Panc1 (cell line): Measurements from ENCODE around the gene CYP39A1.

Experiments used
- CTCF ChIP-seq: fragments of 450-650 bp; IDR thresholded peaks from 2 replicates; pipeline ENCODE4 v1.5.1; 2017; ENCODE audit warnings: mild to moderate bottlenecking
- POLR2AphosphoS5 ChIP-seq: IDR thresholded peaks from 2 replicates; pipeline ENCODE4 v1.6.1; 2012; ENCODE audit warnings: mild to moderate bottlenecking, low read depth, low read length, moderate library complexity
- REST ChIP-seq, 2 experiments: IDR thresholded peaks; 2 replicates each; pipeline ENCODE4 v1.6.1; 2011 to 2012; ENCODE audit warnings: low read depth in 2 of 2, control low read depth in 1 of 2, low read length in 1 of 2, mild to moderate bottlenecking in 1 of 2, moderate library complexity in 1 of 2; ENCODE audit not compliant: insufficient read depth in 1 of 2
- SIN3A ChIP-seq: IDR thresholded peaks from 2 replicates; pipeline ENCODE4 v1.6.1; 2012; ENCODE audit warnings: low read depth, mild to moderate bottlenecking, low read length, moderate library complexity, borderline replicate concordance; ENCODE audit not compliant: insufficient read depth
- TCF7L2 ChIP-seq: IDR thresholded peaks from 2 replicates; pipeline ENCODE4 v1.6.1; 2011; ENCODE audit warnings: mild to moderate bottlenecking, low read depth, low read length, inconsistent platforms

GRCh38 chr6:46581459-46582177 is 71.0 kb downstream of the CYP39A1 start:
- TF ChIP-seq CTCF: no peak
- TF ChIP-seq SIN3A: no peak
- TF ChIP-seq POLR2AphosphoS5: no peak
- TF ChIP-seq TCF7L2: no peak
- TF ChIP-seq REST (IDR thresholded peaks at IDR 0.05; ENCODE audit: insufficient read depth in 1 of 2, low read depth in 2 of 2, low read length in 1 of 2): no peak
